A549 treated with RU486 at 1 μM for 4 hours (cell line): Measurements from ENCODE around the gene NAGA. TPM values are rescaled to one million over a fixed set of nuclear protein-coding genes. Genes with fewer than 3 reads are reported as not detected.

Experiments
- total RNA-seq: library from RNA; stranded (reverse); fragments of 200-300 nt; extraction: Qiagen RNA extraction; gene quantifications from 5 replicates; pipeline ENCODE4 v1.2.3, GENCODE V29; 2022; ENCODE audit warnings: low read depth

The NAGA gene
- total RNA-seq = 5.6 to 7.6 TPM (median 6.7 TPM) in 5 replicates

GRCh38 chr22:42070517-42071422 is at the start of gene NAGA:
NAGA (minus strand) TSS chr22:42070812; CDS start chr22:42070297, 515 bp downstream.

GRCh38 chr22:42090596-42091454 is 20.2 kb upstream of the NAGA start, which contains the start of gene NDUFA6:
NDUFA6 (minus strand) TSS chr22:42090772; CDS start chr22:42090744, 28 bp downstream.

DNA sequence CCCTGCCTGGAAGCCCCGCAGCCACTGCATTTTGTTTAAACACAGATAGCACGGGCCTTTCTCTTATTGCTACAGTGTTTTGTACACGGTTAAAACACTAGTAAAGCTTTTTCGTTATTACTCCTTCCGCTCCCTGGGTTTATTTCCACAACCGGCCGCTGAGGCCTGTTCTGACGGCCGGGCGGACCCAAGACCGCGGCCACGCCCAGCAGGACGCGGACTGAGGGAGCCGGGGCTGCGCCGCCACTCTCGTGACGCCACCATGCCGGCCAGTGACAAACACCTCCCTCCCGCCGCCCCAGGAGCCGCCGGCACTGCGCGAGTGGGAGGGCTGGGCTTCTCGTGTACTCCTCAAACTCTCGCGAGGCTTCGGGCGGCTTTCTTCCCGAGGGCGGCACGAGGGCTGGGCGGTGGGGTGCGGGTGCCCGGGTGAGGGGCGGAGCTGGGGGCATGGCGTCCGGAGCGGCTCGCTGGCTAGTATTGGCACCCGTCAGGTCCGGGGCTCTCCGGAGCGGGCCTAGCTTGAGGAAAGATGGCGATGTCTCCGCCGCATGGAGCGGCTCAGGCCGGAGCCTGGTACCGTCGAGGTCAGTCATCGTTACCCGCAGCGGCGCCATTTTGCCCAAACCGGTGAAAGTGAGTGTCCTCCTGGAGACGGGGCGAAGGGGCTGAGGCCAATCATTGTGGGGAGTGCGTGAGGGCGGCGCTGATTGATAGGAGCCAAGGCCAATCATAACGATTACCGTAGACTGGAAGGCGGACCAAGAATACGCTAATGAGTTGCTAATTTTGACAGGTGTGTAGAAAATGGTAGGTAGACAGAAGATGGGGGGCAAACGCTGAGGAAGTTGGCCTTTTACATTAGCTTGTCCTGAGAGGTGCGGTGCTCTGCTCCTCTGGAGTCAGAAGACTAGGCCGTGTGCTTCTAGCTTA is 9.0 kb upstream of the NAGA start, which contains the start of gene SMDT1:
TSS of gene SMDT1 (plus strand) at position 382 of the 933 bp plus-strand sequence. CDS start at position 451, 69 bp downstream.

GRCh38 chr22:42074132-42074811 is 3.7 kb upstream of the NAGA start, which contains the start of gene PHETA2:
PHETA2 (plus strand) TSS chr22:42074248; CDS start chr22:42077294, 3,046 bp downstream.

Other genes with a start within 250 kb of the NAGA start
- gene SREBF2, start 237.7 kb downstream of the NAGA start, total RNA-seq = 22.3 to 31.9 TPM (median 28.6 TPM) in 5 replicates
- 0.13 to 0.26 TPM (median 0.18 TPM) in 5 replicates for gene SHISA8, start 155.7 kb downstream of the NAGA start, total RNA-seq
- gene TNFRSF13C, start 144.0 kb downstream of the NAGA start, total RNA-seq = 0.19 to 0.27 TPM (median 0.22 TPM) in 5 replicates
- gene CENPM, start 123.7 kb downstream of the NAGA start, total RNA-seq = 27.0 to 40.9 TPM (median 38.3 TPM) in 5 replicates
- gene SEPTIN3, start 101.4 kb downstream of the NAGA start, total RNA-seq = 0.80 to 1.3 TPM (median 1.2 TPM) in 5 replicates
- gene WBP2NL, start 72.0 kb downstream of the NAGA start, total RNA-seq = 0.06 to 0.14 TPM in 2 of 5 replicates, not detected in the others
- not detected in 5 replicates for gene PHETA2, start 3.4 kb upstream of the NAGA start, total RNA-seq
- gene SMDT1, start 8.9 kb upstream of the NAGA start, total RNA-seq = 21.3 to 48.9 TPM (median 42.4 TPM) in 5 replicates
- gene NDUFA6, start 20.0 kb upstream of the NAGA start, total RNA-seq = 61.9 to 91.1 TPM (median 70.0 TPM) in 5 replicates
- gene CYP2D6, start 60.0 kb upstream of the NAGA start, total RNA-seq = 0.13 to 0.69 TPM (median 0.54 TPM) in 5 replicates
- 13.6 to 15.1 TPM (median 14.7 TPM) in 5 replicates for gene TCF20, start 199.8 kb upstream of the NAGA start, total RNA-seq